ENCODE measurements around the gene ADAT2.

ADAT2 gene

DNA sequence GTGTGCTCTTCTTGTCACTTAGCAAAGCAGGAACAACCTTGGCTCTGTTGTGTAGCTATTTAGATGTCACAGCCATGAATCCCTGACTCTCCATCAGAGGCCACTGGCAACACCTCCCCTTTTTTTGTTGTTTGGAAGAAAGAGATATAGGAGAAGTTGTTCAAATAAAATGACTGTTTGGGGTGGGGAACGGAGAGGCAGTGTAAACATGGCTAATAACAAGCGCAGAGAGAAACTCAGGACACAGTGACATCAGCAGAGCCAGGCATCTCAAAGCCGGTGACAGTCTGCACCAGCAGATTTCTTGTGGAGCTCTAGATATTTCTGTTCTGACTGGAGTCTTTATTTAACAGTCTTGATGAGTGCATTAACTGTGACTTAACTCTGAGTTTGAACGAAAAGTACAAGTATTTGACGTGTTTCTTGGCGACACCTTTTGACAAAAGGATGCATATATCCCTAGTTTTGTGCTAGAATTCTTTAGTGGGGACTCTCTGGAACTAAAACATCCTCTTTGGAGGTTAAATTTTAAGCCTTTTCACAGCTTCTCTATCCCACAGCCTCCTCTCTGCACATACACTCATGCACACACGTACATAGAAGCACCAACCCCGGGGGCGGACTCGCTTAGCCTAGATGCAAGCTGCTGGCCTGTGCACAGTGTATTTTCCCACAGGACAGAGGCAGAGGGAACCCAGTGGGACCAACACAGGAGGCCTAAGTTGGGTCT lies 53.8 kb downstream of the ADAT2 start:
- DNase-seq = no peak

DNA sequence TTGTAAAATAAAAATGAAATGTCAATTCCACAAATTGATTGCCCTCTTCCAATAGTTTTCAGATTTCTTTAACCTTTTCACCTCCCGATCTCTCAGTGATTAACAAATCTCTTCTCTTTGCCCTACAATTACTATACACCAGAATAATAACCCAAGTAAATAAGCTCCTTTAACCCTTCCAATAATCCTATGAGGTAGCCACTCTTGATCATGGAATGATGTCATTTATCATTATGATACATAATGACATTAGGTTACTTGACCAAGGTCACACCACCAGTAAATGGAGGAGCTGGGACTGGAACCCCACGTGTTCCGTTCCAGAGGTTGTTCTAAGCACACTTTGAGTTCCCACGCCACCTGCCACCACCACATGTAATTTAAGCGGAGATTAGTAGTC lies 54.8 kb downstream of the ADAT2 start:
- no peak for DNase-seq

DNA sequence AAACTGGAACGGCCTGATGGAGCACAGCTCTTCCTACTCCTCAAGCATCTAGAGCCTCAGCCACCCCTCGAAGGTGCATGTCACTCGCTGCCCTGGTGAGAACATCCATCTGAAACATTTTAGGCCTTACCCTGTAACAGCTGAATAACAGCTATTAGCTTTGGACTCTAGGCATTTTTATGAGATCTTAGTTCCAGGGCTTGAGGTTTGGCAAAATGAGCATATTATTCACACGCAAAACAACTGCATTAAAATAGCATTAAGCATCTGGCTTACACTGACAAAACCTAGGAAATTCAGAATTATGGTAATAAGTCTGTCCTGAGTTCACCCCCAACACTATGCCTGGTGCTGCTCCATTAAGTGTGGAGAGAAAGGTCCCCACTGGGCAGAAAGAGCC lies 56.1 kb downstream of the ADAT2 start:
- DNase-seq = no peak

DNA sequence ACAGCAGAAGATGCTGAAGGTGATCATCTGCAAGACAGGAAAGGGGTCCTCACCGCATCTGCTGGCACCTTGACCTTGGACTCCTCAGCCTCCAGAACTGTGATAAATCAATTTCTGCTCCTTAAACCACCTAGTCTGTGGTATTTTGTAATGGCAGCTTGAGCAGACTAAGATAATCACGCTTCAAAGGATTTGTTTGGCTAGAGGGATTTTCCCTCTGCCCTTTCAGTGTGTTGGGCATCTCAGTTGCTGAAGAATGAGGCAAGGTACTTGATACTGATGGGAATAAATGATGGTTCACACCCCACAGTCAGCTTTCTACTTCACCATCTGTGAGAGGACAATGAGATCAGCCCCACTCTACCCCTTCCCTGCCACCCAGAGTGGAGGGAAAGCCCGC lies 60.2 kb downstream of the ADAT2 start:
- DNase-seq = no peak

DNA sequence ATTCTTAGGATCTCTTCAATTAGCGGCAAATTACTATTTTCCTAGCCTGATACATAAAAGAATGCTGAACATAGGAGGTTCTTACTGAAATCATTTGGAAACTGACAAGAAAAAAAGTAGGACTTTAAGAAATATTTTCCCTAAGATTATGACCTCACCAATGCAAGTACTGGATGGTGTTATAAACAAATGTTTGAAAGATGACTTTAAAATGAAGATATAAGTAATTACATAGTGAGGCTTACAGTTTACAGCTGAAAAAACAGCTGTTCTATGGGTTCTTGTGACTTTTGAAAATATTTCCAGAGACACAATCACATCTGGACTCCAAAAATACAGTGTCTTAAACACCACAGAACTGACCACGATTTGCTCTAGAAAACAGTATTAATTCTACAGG lies 64.9 kb downstream of the ADAT2 start:
- DNase-seq = no peak

DNA sequence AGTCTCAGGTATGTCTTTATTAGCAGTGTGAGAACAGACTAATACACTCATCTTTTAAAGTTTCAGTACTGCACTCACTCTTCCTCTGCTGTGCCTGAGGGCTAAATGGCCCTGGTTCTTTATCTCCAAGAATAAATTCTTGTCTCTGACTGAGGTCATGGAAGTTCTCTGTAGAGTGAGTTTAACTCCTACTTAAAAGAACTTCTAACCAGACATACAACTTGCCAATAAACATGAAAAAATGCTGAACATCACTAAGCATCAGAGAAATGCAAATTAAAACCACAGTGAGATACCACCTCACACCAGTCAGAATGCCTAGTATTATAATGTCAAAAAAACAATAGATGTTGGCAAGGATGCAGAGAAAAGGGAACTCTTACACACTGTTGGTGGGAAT lies 73.6 kb downstream of the ADAT2 start:
- DNase-seq = no peak

DNA sequence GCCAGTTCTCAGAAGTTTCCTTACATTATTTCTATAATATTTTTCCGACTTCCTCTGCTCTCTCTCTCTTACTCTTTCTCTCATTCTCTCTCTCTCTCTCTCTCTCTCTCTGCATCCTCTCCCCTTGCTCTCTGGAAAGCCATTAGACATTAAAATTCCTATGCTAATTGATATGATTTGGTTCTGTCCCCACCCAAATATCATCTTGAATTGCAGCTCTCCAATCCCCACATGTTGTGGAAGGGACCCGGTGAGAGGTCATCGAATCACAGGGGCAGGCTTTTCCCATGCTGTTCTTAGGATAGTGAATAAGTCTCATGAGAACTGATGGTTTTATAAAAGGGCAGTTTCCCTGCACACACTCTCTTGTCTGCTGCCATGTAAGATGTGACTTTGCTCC lies 74.1 kb downstream of the ADAT2 start:
- DNase-seq = no peak

DNA sequence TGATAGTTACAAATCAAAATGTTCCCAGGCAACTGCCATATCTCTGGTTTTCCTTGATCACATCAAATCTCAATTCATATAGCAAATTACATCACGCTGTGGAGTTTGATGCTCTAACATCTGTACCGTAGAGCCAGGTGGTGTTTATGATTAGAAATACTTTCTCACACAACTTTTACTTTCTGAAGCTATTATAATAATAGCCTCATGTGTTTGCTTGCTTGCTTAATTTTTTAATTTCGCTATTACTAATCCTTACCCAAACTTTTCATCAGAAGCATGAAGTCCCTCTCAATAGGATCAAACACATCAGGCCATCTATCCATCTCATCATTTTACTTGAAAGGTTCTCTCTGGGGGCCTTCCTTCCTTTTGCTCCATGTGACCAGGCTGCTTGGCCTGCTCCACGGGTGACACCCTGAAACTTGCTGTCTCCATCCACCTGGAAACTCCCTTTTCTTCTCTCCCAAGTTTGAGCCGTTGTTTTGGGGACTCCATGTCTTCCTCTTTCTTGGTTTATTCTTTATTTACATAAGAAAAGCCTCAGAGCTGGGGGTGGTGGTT lies 75.4 kb downstream of the ADAT2 start:
- DNase-seq = no peak

DNA sequence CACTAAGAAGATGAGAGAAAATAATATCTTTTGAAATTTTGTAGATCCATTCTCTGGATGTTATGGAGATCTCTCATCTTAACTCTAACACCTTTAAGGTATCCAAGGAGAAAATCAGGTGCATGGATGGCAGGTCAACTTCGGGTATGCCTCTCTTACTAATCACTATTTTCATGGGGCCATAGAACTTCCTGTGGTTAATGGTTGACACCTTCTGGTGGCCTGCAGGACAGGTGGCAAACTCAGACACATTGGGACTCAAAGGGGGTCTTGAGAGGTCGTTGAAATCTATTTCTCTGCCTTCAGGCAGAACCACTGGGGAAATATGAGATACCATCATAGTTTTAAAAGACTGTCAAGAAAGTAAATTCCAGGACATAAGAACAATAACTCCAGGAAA lies 76.5 kb downstream of the ADAT2 start:
- no peak for DNase-seq
